Nephron progenitor cell (in vitro differentiated cells): ENCODE data around the gene LLCFC1.

Experiments
- DNase-seq: peaks from one replicate; pipeline ENCODE4 v3.0.0; 2021
- H3K27ac Mint-ChIP-seq: 2 replicates; pipeline ENCODE4 v1.8.0; 2021; ENCODE audit warnings: mild to moderate bottlenecking, moderate library complexity, mixed read lengths
- H3K27me3 Mint-ChIP-seq: 2 replicates; pipeline ENCODE4 v1.8.0; 2021; ENCODE audit warnings: mild to moderate bottlenecking, low read depth, mixed read lengths; ENCODE audit not compliant: poor library complexity
- H3K36me3 Mint-ChIP-seq: 2 replicates; pipeline ENCODE4 v1.8.0; 2021; ENCODE audit warnings: low read depth, mixed read lengths
- H3K4me1 Mint-ChIP-seq: 2 replicates; pipeline ENCODE4 v1.8.0; 2021; ENCODE audit warnings: mixed read lengths
- H3K4me3 Mint-ChIP-seq: 2 replicates; pipeline ENCODE4 v1.8.0; 2021; ENCODE audit warnings: mild to moderate bottlenecking, moderate library complexity, mixed read lengths
- H3K9me3 Mint-ChIP-seq: 2 replicates; pipeline ENCODE4 v1.8.0; 2021; ENCODE audit warnings: mild to moderate bottlenecking, moderate library complexity, mixed read lengths
- TF ChIP-seq, protein P1 (sequence below): fragments of 200-600 bp; sonication (generic); IDR thresholded peaks from 2 replicates; pipeline ENCODE4 v1.5.0; 2021; ENCODE audit warnings: antibody characterized with exemption

LLCFC1 gene

DNA sequence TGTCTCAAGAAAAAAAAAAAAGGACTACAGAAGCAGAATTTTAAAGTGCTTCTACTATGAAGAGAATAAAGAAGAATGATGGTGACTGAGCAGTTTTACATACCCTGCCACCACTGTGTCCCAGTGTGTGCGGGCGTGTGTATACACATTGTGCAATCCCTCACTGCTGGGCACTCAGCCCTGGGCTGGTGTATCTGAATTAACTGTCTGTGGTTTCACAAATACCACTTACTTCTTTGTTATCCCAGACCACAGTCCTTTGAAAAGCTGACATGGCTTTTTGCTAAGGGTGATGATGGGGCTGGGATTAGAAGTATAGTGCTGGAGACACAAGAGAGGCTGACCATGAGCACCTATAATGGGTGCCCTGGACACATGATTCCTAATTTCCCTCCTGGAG lies 32.6 kb upstream of the LLCFC1 start:
- TF ChIP-seq, protein P1, sequence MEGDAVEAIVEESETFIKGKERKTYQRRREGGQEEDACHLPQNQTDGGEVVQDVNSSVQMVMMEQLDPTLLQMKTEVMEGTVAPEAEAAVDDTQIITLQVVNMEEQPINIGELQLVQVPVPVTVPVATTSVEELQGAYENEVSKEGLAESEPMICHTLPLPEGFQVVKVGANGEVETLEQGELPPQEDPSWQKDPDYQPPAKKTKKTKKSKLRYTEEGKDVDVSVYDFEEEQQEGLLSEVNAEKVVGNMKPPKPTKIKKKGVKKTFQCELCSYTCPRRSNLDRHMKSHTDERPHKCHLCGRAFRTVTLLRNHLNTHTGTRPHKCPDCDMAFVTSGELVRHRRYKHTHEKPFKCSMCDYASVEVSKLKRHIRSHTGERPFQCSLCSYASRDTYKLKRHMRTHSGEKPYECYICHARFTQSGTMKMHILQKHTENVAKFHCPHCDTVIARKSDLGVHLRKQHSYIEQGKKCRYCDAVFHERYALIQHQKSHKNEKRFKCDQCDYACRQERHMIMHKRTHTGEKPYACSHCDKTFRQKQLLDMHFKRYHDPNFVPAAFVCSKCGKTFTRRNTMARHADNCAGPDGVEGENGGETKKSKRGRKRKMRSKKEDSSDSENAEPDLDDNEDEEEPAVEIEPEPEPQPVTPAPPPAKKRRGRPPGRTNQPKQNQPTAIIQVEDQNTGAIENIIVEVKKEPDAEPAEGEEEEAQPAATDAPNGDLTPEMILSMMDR: no peak
- no peak for DNase-seq
- H3K27me3 Mint-ChIP-seq: peaks cover 19% of the 10 kb centered on the region
- H3K36me3 Mint-ChIP-seq: peaks cover 9% of the 10 kb centered on the region
- peaks cover 28% of the 10 kb centered on the region for H3K9me3 Mint-ChIP-seq
- H3K4me3 Mint-ChIP-seq: no peak overlapping the region
- H3K27ac Mint-ChIP-seq: no peak overlapping the region
- H3K4me1 Mint-ChIP-seq: no peaks in the 10 kb centered on the region

DNA sequence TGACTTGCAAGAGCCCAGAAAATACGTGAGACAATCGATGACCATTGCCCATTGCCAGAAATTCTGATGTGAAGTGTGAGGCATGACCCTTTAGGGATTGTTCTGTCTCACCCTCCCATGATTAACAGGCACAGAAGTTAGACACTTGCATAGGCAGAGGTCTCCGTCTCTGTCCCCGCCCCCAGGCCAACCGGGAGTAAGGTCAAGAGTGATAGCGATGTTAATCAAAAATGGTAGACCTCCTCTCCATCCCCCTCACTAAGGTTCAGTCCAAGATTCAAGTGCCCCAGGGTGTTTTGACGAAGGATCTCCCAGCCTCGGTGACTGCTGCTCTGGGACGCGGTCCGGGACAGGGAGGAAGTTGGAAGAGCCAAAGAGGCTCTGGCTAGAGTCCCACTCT lies 31.0 kb upstream of the LLCFC1 start:
- Mint-ChIP-seq H3K27ac (no peak overlapping the region), H3K36me3 (peaks cover 5% of the 10 kb centered on the region), H3K27me3 (peaks cover 11% of the 10 kb centered on the region), H3K4me3 (no peak overlapping the region), H3K9me3 (peaks cover 17% of the 10 kb centered on the region), H3K4me1 (no peaks in the 10 kb centered on the region)
- TF ChIP-seq, protein P1: no peak
- DNase-seq: no peak

DNA sequence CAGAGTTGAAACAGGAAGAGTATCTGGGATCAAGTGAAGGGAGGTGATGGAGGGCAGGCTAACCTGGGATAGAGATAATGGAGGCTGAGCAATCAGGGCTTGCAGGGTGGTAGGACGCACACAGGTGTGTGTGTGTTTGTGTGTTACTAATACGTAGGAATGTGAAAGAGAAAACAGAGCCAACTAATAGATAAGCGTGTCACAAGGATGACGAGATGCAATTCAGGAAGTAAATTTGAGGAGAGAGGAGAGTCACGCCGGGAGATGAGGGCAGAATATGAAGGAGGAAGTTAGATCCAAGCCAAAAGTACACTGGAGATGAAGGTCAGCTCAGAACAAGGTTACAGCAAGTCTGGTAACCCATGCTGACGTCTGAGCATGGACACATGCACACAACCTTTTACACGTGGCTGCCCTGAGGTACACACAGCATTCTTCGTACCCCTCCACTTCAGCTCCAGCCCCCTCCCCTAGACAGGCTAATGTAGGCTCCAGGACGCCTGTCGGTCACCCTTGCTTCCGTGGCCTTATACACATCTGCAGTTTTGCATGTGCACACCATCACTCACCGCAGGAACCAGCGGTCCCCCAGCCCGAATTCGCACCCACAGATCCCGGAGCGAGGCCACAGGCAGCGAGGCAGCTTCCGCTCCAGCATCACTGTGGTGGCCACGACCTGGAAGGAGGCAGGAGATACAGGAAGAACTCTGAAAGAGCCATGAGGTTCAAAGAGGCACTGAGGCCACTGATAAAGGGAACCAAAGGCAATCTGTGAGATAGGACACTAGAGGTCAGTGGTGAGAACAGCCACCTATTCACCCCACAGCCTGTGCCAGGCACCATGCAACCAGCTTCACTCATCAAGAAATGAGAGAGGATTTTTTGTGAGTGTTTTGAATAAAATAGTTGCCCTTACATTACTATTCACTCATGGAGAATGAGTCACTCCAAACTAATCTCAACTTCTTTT lies 30.1 kb upstream of the LLCFC1 start:
- Mint-ChIP-seq H3K4me1 (peaks cover 6% of the 10 kb centered on the region), H3K36me3 (peaks cover 5% of the 10 kb centered on the region), H3K9me3 (peaks cover 11% of the 10 kb centered on the region), H3K27me3 (peaks cover 15% of the 10 kb centered on the region), H3K27ac (no peak overlapping the region), H3K4me3 (no peak overlapping the region)
- no peak for DNase-seq
- TF ChIP-seq, protein P1: peak; percentile 16

DNA sequence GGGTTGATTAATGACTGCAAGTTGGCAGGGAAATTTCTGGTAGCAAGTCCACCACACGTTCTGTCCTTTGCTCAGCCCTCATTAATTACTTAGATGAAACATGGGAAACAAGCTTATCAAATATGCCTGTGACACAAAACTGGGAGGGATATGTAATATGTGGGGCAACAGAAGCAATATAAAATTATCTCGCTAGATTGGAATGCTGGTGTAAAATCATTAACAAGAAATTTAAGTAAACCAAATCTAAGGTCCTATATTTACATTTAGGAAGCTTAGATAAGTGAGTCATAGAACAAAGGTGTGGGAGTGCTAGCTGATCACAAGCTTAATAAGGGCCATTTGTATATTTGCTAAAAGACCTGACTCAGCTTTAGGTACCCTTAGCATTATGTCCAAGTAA lies 29.3 kb upstream of the LLCFC1 start:
- Mint-ChIP-seq H3K4me3 (no peak overlapping the region), H3K9me3 (peaks cover 6% of the 10 kb centered on the region), H3K27ac (no peak overlapping the region), H3K36me3 (peaks cover 5% of the 10 kb centered on the region), H3K27me3 (peaks cover 15% of the 10 kb centered on the region), H3K4me1 (peaks cover 10% of the 10 kb centered on the region)
- DNase-seq: no peak
- TF ChIP-seq, protein P1: no peak

- no peak overlapping the region for H3K4me3 Mint-ChIP-seq
- H3K4me1 Mint-ChIP-seq: peaks cover 10% of the 10 kb centered on the region
- H3K9me3 Mint-ChIP-seq: peaks cover 6% of the 10 kb centered on the region
- no peak for DNase-seq
- peaks cover 5% of the 10 kb centered on the region for H3K36me3 Mint-ChIP-seq
- H3K27me3 Mint-ChIP-seq: peaks cover 15% of the 10 kb centered on the region
- TF ChIP-seq, protein P1: no peak
- H3K27ac Mint-ChIP-seq: no peak overlapping the region
Measured at GRCh38 chr7:142910481-142910880, 28.8 kb upstream of the LLCFC1 start.

- no peak for DNase-seq
- Mint-ChIP-seq H3K36me3 (no peaks in the 10 kb centered on the region), H3K4me1 (peaks cover 10% of the 10 kb centered on the region), H3K27me3 (peaks cover 14% of the 10 kb centered on the region), H3K9me3 (no peaks in the 10 kb centered on the region), H3K4me3 (no peak overlapping the region), H3K27ac (no peak overlapping the region)
- TF ChIP-seq, protein P1: no peak
Measured at GRCh38 chr7:142913051-142913450, 26.2 kb upstream of the LLCFC1 start.
